Panc1 (cell line): ENCODE results near the gene FGF11. TPM values are rescaled to one million over a fixed set of nuclear protein-coding genes. Genes with fewer than 3 reads are reported as not detected.

Experiments used
- ATAC-seq: fragments of 200-7000 bp; cut with Tn5 transposase; 2 replicates; pipeline ENCODE4 v1.9.1; 2020; ENCODE audit warnings: mild to moderate bottlenecking, moderate library complexity
- BruUV-seq: library from RNA; stranded (reverse); fragments of 400-500 nt; replicated peaks from 2 replicates; lab custom pipeline; 2021; lab: Mats Ljungman, UMichigan
- CTCF ChIA-PET: fragments of 300-600 bp; sonication (Branson Sonifier 250); formaldehyde crosslinking; loops from one replicate; lab custom pipeline; 2022; ENCODE audit warnings: antibody characterized with exemption; lab: Charles Lee
- POLR2A ChIA-PET: fragments of 300-600 bp; sonication (Branson Sonifier 250); formaldehyde crosslinking; loops from one replicate; lab custom pipeline; 2022; ENCODE audit warnings: antibody characterized with exemption; lab: Charles Lee
- DNase-seq: peaks from one replicate; pipeline ENCODE4 v3.0.0-alpha.2; 2010; ENCODE audit warnings: low read depth, low spot score
- H3K27ac ChIP-seq: 2 replicates; pipeline ENCODE4 v1.5.1; 2011; ENCODE audit warnings: mild to moderate bottlenecking, low read length, inconsistent platforms
- H3K27me3 ChIP-seq: fragments of 200-500 bp; sonication (Bioruptor generic); 2 replicates; pipeline ENCODE4 v1.6.0; 2014; ENCODE audit warnings: low read length, inconsistent platforms; ENCODE audit not compliant: control insufficient read depth, insufficient read depth
- H3K36me3 ChIP-seq: fragments of 200-500 bp; sonication (Bioruptor generic); 2 replicates; pipeline ENCODE4 v1.5.1; 2014; ENCODE audit warnings: inconsistent platforms, mild to moderate bottlenecking, low read length, moderate library complexity; ENCODE audit not compliant: control insufficient read depth, insufficient read depth
- H3K4me1 ChIP-seq: 2 replicates; pipeline ENCODE4 v1.5.1; 2011; ENCODE audit warnings: inconsistent platforms, mild to moderate bottlenecking, low read length, moderate library complexity; ENCODE audit not compliant: control insufficient read depth, insufficient read depth
- H3K4me3 ChIP-seq, 2 experiments: 2 replicates each; pipeline ENCODE4 v1.5.1; 2011 to 2012; ENCODE audit warnings: low read depth in 2 of 2, low read length in 2 of 2, mild to moderate bottlenecking in 2 of 2, inconsistent platforms in 1 of 2, moderate library complexity in 1 of 2
- H3K9me3 ChIP-seq: fragments of 200-500 bp; sonication (Bioruptor generic); 2 replicates; pipeline ENCODE4 v1.5.1; 2014; ENCODE audit warnings: low read depth, mild to moderate bottlenecking, inconsistent platforms, low read length, moderate library complexity; ENCODE audit not compliant: control insufficient read depth, insufficient read depth
- CTCF ChIP-seq: fragments of 450-650 bp; IDR thresholded peaks from 2 replicates; pipeline ENCODE4 v1.5.1; 2017; ENCODE audit warnings: mild to moderate bottlenecking
- POLR2AphosphoS5 ChIP-seq: IDR thresholded peaks from 2 replicates; pipeline ENCODE4 v1.6.1; 2012; ENCODE audit warnings: mild to moderate bottlenecking, low read depth, low read length, moderate library complexity
- SIN3A ChIP-seq: IDR thresholded peaks from 2 replicates; pipeline ENCODE4 v1.6.1; 2012; ENCODE audit warnings: low read depth, mild to moderate bottlenecking, low read length, moderate library complexity, borderline replicate concordance; ENCODE audit not compliant: insufficient read depth
- TCF7L2 ChIP-seq: IDR thresholded peaks from 2 replicates; pipeline ENCODE4 v1.6.1; 2011; ENCODE audit warnings: mild to moderate bottlenecking, low read depth, low read length, inconsistent platforms
- in situ Hi-C: cut with HindIII; loops from 2 replicates; pipeline ENCODE4 v1.10.0; 2016; ENCODE audit warnings: low sequenced_read_pairs, low pct_unique_long_range_greater_than_20kb
- intact Hi-C: fragments of 100-400 bp; cut with micrococcal nuclease; formaldehyde crosslinking; loops from one replicate; pipeline ENCODE4 v1.10.0; 2022; ENCODE audit not compliant: unreplicated experiment
- total RNA-seq: library from RNA; stranded (reverse); gene quantifications from one replicate; pipeline ENCODE4 v1.2.1, GENCODE V29; 2021; ENCODE audit not compliant: unreplicated experiment
- TF ChIP-seq, protein P1 (sequence below), 2 experiments: IDR thresholded peaks; 2 replicates each; pipeline ENCODE4 v1.6.1; 2011 to 2012; ENCODE audit warnings: low read depth in 2 of 2, control low read depth in 1 of 2, low read length in 1 of 2, mild to moderate bottlenecking in 1 of 2, moderate library complexity in 1 of 2; ENCODE audit not compliant: insufficient read depth in 1 of 2

The FGF11 gene
- total RNA-seq, 1 experiment from 2014 or later: 4.4 TPM

DNA sequence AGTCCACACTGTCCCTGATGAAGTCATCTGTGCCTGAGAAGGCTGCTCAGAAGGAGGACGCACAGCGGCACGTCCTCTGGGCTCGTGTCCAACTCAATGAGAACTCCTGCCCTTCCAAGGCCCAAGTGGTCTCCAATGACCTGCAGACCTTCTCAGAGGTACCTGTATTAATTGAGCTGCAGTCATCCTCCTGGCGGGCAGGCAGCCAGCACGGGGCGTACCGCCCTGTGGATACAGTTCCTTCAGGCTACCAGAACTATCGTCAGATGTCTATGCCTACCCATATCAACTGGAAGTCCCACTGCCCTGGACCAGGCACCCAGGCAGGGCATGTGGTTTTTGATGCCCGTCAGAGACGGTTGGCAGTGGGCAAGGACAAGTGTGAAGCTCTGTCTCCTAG is 7.0 kb upstream of the FGF11 start:
- no peak for ATAC-seq
- TF ChIP-seq, protein P1, sequence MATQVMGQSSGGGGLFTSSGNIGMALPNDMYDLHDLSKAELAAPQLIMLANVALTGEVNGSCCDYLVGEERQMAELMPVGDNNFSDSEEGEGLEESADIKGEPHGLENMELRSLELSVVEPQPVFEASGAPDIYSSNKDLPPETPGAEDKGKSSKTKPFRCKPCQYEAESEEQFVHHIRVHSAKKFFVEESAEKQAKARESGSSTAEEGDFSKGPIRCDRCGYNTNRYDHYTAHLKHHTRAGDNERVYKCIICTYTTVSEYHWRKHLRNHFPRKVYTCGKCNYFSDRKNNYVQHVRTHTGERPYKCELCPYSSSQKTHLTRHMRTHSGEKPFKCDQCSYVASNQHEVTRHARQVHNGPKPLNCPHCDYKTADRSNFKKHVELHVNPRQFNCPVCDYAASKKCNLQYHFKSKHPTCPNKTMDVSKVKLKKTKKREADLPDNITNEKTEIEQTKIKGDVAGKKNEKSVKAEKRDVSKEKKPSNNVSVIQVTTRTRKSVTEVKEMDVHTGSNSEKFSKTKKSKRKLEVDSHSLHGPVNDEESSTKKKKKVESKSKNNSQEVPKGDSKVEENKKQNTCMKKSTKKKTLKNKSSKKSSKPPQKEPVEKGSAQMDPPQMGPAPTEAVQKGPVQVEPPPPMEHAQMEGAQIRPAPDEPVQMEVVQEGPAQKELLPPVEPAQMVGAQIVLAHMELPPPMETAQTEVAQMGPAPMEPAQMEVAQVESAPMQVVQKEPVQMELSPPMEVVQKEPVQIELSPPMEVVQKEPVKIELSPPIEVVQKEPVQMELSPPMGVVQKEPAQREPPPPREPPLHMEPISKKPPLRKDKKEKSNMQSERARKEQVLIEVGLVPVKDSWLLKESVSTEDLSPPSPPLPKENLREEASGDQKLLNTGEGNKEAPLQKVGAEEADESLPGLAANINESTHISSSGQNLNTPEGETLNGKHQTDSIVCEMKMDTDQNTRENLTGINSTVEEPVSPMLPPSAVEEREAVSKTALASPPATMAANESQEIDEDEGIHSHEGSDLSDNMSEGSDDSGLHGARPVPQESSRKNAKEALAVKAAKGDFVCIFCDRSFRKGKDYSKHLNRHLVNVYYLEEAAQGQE (IDR thresholded peaks at IDR 0.05; ENCODE audit: insufficient read depth in 1 of 2, low read depth in 2 of 2, low read length in 1 of 2): no peak
- TF ChIP-seq POLR2AphosphoS5 (no peak), TCF7L2 (no peak), CTCF (no peak), SIN3A (no peak)
- no peaks in the 10 kb centered on the region for H3K36me3 ChIP-seq
- ChIA-PET POLR2A (no interaction called here), CTCF (no interaction called here)
- intact Hi-C loops (loop anchor here (10.0 kb wide), 1 partner anchor 77 kb away; the partner anchor contains the start of genes KCTD11 and TMEM95), in situ Hi-C loops (no loop called here)
- BruUV-seq: no TSS peak
- H3K4me1 ChIP-seq: no peaks in the 10 kb centered on the region
- no peaks in the 10 kb centered on the region for H3K9me3 ChIP-seq
- H3K27ac ChIP-seq: no peak overlapping the region
- DNase-seq: no peak
- H3K27me3 ChIP-seq: no peaks in the 10 kb centered on the region
- no peak overlapping the region for H3K4me3 ChIP-seq

- ATAC-seq: peak; percentile 28
Measured at GRCh38 chr17:7435676-7436555, 3.4 kb upstream of the FGF11 start.

More at GRCh38 chr17:7435676-7436555, 3.4 kb upstream of the FGF11 start:
- Histone ChIP-seq H3K4me1 (peaks cover 9% of the 10 kb centered on the region), H3K27me3 (no peaks in the 10 kb centered on the region), H3K36me3 (no peaks in the 10 kb centered on the region), H3K27ac (peak overlapping the region; percentile 77), H3K9me3 (no peaks in the 10 kb centered on the region), H3K4me3 (peak overlapping the region; percentile 64 to 80)
- intact Hi-C loops: loop anchor here (10.0 kb wide), 1 partner anchor 81 kb away; the partner anchor contains the start of genes KCTD11 and TMEM95
- TF ChIP-seq CTCF (no peak), SIN3A (peak; percentile 54; the same call in 1 of the 2 replicates)
- ChIA-PET CTCF (interaction anchor here (1.3 to 1.9 kb wide), 2 partner anchors 19 to 80 kb away, joined by 5 to 11 read pairs; partner anchors contain the start of gene TMEM95), POLR2A (interaction anchor here (0.5 to 1.1 kb wide), 8 partner anchors 18 to 86 kb away, joined by 3 to 9 read pairs (median 4); partner anchors contain the start of gene TMEM256)
- in situ Hi-C loops: no loop called here
- BruUV-seq: TSS peak; percentile 96
- DNase-seq: no peak
